ENCODE results near the gene RALA.

DNA sequence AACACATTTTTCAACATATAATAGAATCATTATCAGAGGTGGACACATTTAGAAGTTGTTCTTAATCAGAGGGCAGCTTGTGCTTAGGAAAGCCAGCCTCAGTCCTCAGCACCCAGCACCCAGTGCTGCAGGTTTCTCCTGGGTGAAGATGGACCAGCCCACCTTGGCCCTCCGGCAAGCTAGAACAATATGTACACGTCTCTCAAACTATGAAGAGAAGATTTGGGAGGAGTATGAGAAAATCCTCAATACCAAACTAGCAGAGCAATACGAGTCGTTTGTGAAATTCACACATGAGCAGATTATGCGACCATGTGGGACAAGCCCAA is 13.5 kb upstream of the RALA start:
- TF ChIP-seq, protein P1, sequence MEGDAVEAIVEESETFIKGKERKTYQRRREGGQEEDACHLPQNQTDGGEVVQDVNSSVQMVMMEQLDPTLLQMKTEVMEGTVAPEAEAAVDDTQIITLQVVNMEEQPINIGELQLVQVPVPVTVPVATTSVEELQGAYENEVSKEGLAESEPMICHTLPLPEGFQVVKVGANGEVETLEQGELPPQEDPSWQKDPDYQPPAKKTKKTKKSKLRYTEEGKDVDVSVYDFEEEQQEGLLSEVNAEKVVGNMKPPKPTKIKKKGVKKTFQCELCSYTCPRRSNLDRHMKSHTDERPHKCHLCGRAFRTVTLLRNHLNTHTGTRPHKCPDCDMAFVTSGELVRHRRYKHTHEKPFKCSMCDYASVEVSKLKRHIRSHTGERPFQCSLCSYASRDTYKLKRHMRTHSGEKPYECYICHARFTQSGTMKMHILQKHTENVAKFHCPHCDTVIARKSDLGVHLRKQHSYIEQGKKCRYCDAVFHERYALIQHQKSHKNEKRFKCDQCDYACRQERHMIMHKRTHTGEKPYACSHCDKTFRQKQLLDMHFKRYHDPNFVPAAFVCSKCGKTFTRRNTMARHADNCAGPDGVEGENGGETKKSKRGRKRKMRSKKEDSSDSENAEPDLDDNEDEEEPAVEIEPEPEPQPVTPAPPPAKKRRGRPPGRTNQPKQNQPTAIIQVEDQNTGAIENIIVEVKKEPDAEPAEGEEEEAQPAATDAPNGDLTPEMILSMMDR (IDR thresholded peaks at IDR 0.05), result no peak
- TF ChIP-seq POLR2A (IDR thresholded peaks at IDR 0.05), result no peak

Data from Peyer's patch (tissue), 4 donors.